ENCODE data around the gene PPFIBP2.

PPFIBP2 gene

GRCh38 chr11:7670641-7671040, 156.8 kb downstream of the PPFIBP2 start:
- DNase-seq = no peak

GRCh38 chr11:7671347-7672215, 157.8 kb downstream of the PPFIBP2 start:
- no peak for DNase-seq

GRCh38 chr11:7672276-7672959, 158.6 kb downstream of the PPFIBP2 start:
- DNase-seq = no peak

- DNase-seq = no peak
Observed at GRCh38 chr11:7672960-7673723, 159.3 kb downstream of the PPFIBP2 start, which contains the start of gene CYB5R2. Gene CYB5R2, minus strand, starts transcription at chr11:7673500. Its CDS starts 675 bp downstream, at chr11:7672825.

GRCh38 chr11:7673724-7674434, 160.1 kb downstream of the PPFIBP2 start:
- no peak for DNase-seq

- no peak for DNase-seq
Observed at GRCh38 chr11:7675631-7676030, 161.8 kb downstream of the PPFIBP2 start.

GRCh38 chr11:7677071-7677470, 163.3 kb downstream of the PPFIBP2 start:
- DNase-seq = no peak

- DNase-seq = no peak
Observed at GRCh38 chr11:7677796-7678201, 164.0 kb downstream of the PPFIBP2 start.

GRCh38 chr11:7683571-7683970, 169.8 kb downstream of the PPFIBP2 start:
- DNase-seq = no peak

- no peak for DNase-seq
Observed at GRCh38 chr11:7686761-7687160, 173.0 kb downstream of the PPFIBP2 start.

GRCh38 chr11:7687386-7687785, 173.6 kb downstream of the PPFIBP2 start:
- no peak for DNase-seq

- no peak for DNase-seq
Observed at GRCh38 chr11:7688238-7688826, 174.5 kb downstream of the PPFIBP2 start.

GRCh38 chr11:7689239-7689638, 175.4 kb downstream of the PPFIBP2 start:
- DNase-seq = no peak

GRCh38 chr11:7690648-7691047, 176.8 kb downstream of the PPFIBP2 start:
- DNase-seq = no peak

- no peak for DNase-seq
Observed at GRCh38 chr11:7691759-7692350, 178.1 kb downstream of the PPFIBP2 start.

- DNase-seq = no peak
Observed at GRCh38 chr11:7692426-7692825, 178.6 kb downstream of the PPFIBP2 start.

GRCh38 chr11:7694235-7694634, 180.4 kb downstream of the PPFIBP2 start:
- DNase-seq = no peak

- no peak for DNase-seq
Observed at GRCh38 chr11:7696424-7696823, 182.6 kb downstream of the PPFIBP2 start.
